G401 (cell line): ENCODE measurements around the gene CHN2. TPM values are rescaled to one million over a fixed set of nuclear protein-coding genes. Genes with fewer than 3 reads are reported as not detected.
A peak's percentile ranks its signal among the peaks of the same experiment; 100 is the strongest.

Experiments
- DNase-seq: peaks from one replicate; pipeline ENCODE4 v3.0.0-alpha.2; 2015; ENCODE audit warnings: low spot score
- in situ Hi-C: cut with HindIII; loops from 2 replicates; pipeline ENCODE4 v1.10.0; 2016; ENCODE audit warnings: low sequenced_read_pairs, mixed read lengths
- total RNA-seq: library from RNA; depleted of rRNA; stranded (reverse); fragments of >200 nt; shearing (Covaris generic); gene quantifications from 2 replicates; pipeline ENCODE4 v1.2.3, GENCODE V29; 2014

CHN2 gene
- total RNA-seq, 1 experiment from 2014 or later = not detected

- no peak for DNase-seq
- in situ Hi-C loops = no loop called here
Measured at GRCh38 chr7:29369909-29370488, 175.4 kb downstream of the CHN2 start.

GRCh38 chr7:29370531-29371314 is 176.1 kb downstream of the CHN2 start:
- in situ Hi-C loops = no loop called here
- DNase-seq = peak; percentile 54

GRCh38 chr7:29371472-29371871 is 176.9 kb downstream of the CHN2 start:
- DNase-seq = peak; percentile 64
- in situ Hi-C loops = no loop called here

- in situ Hi-C loops = no loop called here
- no peak for DNase-seq
Measured at GRCh38 chr7:29372351-29373090, 177.9 kb downstream of the CHN2 start.

DNA sequence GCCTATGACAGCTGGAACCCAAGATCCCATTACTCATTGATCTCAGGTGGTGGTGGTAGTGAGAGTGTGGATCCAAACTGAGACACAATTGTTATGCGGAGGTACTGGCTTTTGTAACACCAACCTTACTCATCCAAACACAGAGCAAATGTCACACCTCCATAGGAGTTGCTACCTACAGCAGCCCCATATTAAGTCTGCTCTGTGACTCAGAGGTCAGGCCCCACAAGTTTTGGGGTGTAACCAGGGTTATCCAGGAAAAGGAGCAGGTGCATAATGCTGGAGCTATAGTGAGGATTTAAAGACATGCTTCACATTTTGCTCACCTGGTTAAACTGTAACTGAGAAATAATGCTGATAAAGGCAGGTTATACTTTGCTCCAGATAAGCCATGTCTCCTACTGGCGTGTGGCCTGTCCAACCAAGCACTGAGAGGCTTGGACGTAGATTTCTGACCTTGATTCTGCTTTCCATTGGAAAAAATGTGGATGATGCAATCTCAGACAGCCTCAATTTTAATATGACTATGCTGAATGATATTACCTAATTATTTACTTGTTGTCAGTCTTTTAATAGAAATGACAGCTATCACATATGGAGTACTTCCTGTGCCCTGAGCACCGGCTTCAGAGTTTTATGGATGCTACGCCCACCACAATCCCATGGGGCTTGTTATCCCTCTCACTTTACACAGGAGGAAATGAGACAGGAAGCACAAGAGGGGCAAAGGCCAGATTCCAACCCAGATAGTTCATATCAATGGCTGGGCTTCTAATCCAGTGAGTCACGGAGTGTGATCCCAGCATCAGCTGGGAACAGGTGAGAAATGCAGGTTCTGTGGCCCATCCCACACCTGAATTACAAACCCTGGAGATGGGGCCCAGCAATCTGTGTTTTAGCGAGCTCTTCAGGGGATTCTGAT is 181.3 kb downstream of the CHN2 start:
- no peak for DNase-seq
- in situ Hi-C loops = no loop called here

DNA sequence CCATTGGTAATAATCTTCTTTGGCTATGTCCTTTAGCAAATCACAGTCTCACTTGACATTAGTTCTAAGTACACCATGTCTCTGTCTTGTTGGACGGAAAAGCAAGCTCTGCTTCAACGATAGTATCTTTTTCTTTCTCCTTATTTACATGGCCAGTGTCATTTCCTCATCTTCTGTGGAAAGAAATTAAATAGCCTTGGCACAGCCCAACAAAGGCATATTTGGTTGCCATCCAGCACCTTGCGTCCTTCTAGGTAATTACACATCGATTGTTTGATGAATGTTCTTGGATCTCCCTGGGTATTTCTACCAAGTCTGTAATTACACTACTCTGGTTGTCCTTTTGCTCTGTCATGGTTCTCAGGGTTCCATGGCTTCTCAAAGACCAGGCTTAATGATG is 183.1 kb downstream of the CHN2 start:
- DNase-seq = no peak
- in situ Hi-C loops = no loop called here

GRCh38 chr7:29379551-29379950 is 185.0 kb downstream of the CHN2 start:
- DNase-seq = no peak
- in situ Hi-C loops = no loop called here

DNA sequence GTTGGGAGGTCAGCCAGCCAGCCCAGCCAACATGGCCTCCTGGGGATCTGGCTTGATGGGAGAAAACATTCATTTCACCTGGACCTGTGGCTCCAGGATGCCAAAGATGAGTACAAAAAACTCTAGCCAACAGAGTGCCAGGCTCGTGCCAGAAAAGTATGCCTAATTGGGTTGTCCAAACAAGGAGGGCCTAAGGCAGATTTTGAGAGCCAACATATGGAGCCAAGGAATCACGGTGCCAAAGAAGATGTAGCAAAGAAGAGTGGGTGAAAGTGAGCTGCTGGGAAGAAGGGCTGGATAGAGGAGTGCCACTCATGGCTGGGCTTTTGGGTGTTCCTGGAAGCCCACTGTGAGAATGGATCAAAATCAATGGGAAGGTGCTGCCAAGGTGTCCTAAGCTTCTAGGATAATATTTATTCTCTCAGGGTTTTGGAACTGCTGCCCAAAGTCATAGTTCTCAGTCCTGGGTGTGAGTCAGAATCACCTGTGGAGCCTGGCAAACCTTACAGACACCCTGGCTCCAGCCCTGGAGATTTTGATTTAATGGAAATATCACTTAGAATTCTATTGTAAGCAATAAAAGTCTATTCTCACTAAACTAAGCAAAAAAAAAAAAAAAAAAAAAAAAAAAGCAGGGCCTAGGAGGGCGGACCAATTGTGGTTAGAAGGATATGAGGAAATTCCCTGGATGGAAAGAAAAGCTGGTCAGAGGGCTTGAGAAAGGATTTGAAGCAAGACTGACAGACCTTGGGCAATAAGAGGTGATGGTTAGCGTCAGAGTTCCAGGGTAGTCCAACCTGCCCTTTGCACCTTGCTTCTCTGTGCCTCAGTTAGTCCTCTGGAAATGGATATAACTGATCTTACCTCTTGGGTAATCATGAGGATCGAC is 186.9 kb downstream of the CHN2 start:
- in situ Hi-C loops = no loop called here
- peak; percentile 90 for DNase-seq

DNA sequence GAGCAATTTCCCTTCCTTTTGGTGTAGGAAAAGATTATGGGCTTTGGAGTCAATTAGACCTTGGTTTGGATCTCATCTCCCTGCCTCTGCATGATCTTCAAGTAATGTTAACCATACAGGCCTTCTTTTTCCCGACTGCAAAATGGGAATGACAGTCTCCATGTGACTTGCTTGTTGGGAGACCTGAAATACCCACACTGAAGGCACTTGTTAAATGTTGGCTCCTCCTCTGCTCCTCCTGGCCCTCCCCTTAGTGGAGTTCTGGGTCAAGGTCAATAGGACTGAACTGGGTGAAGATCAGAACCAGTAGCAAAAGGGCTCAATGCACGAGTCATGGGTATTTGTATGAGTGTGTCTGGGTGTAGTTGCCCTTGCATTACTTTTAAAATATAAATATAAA is 189.7 kb downstream of the CHN2 start:
- no peak for DNase-seq
- in situ Hi-C loops = no loop called here

GRCh38 chr7:29385214-29385814 is 190.7 kb downstream of the CHN2 start:
- in situ Hi-C loops = no loop called here
- DNase-seq = no peak

DNA sequence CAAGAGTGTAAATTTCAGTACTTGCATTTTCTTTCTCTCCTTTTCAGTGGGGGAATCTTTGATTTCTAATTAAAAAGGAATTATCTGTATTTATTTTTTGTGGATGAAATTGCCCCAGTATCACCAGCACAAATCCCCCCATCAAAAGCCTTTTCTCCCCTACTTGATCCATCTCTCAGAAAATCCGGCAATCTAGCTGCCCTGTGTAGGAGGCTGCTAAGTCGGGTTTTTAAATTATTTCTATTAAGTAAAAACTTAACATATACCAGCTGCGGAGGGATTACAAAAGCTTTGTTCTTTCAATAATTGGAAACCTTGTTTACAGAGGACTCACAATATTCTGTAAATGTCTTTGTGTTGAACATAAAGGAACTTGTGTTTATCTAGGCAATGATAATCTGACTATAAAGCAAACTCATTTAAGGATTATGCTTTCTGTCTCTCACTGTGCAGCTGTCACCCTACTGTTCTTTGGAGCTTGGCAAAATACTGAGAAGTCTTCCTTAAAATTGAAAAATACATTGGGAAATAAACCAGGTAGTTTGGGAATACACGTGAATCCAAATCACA is 191.7 kb downstream of the CHN2 start:
- in situ Hi-C loops = no loop called here
- no peak for DNase-seq

GRCh38 chr7:29391262-29391661 is 196.7 kb downstream of the CHN2 start:
- no peak for DNase-seq
- in situ Hi-C loops = no loop called here

DNA sequence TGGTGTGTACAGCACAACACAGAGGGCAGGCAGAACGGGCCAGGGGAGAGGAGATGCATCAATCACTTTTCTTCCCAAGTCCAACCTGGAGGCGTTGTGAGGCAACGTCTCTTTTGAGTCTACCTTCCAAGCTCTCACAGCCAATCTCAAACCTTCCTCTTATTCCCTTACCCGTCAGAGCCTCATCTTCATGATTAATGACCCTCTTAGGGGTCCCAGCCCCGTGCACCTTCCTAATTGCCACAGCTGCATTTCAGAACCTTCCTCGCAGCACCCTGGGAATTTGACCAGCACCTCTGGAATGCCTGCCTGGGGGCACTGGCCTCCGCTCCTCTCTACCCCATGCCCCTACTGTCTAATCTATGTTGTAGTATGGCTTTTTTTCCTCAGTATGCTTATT is 199.7 kb downstream of the CHN2 start:
- DNase-seq = no peak
- in situ Hi-C loops = no loop called here

DNA sequence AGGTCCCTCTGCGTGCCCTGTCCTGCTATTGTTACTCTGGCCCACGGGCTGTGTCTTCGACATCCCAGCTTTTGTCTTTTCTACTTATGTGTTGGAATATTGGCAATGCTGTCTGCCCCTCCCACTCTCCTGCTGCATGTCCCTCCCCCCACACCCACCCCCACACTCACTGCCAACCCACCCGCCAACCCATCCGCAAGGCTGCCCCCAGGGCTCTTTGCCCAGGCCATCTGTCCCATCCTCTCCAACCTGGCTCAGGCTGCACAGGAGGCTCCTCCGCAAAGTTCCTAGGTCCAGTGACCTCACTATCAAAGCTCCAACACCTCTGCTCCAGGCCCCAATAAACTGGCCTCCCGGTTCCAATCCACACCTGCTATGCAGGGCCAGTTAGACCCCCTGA is 202.0 kb downstream of the CHN2 start:
- DNase-seq = peak; percentile 82
- in situ Hi-C loops = no loop called here

DNA sequence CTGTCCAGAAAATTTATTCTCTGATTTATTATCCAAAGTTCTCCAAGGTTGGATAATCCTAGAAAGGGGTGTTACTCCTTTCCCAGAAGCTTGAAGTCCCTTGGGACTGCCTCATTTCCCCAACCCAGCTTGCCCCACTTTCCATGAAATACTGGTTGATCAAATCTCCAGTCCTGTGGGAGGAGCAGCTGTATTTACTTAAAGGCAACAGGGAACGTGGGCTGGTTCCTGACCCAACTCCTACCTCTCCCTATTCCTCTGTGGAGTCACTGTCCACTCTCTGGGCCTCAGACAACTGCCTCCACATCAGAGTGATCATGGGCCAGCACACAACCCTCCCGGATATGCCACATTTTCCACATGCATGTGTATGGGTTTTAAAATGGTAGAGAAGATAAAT is 202.8 kb downstream of the CHN2 start:
- in situ Hi-C loops = no loop called here
- DNase-seq = no peak

GRCh38 chr7:29398011-29398410 is 203.4 kb downstream of the CHN2 start:
- in situ Hi-C loops = no loop called here
- DNase-seq = no peak

- DNase-seq = peak; percentile 71
- in situ Hi-C loops = no loop called here
Measured at GRCh38 chr7:29400437-29400836, 205.9 kb downstream of the CHN2 start.

- DNase-seq = peak; percentile 59
Measured at GRCh38 chr7:29401769-29402168, 207.2 kb downstream of the CHN2 start.

More at GRCh38 chr7:29401769-29402168, 207.2 kb downstream of the CHN2 start:
- in situ Hi-C loops = no loop called here
